ENCODE measurements around the gene PSMG4.

DNA sequence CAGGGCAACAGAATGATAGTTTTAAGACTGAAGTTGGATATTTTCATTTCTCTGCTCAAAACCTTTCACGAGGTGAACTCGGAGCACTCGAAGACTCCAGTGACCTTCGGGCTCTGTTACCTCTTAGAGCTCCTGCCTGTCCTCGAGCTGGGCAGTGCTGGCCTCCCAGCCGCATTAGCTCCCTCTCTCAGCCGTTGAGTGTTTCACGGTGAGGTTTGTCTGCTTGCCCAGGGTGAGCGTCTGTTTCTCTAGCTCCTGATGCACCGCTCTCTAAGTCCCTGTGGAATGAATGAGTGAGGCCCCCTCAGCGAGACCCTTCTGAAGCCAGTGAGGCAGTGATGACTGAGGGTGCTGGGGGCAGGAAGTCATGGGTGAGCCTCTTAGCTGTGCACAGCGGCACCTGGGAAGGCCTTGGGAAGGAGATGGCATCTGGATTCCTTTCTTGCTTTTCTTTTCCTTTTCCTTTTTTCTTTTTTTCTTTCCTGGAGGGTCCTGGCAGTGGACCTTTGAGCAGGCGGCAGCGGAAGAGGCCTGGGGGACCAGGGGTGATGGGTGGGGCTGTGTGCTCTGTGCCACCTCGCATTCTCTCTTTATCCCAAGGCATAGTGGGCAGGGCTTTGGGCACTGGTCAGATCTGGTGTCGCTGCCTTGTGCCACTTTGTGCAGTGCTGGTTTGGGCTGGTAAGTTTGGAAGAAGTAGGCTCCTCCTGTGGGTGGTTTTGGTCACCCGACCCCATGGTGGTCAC, 2.2 kb downstream of the PSMG4 start:
- no peak for TF ChIP-seq POLR2A (IDR thresholded peaks at IDR 0.05; ENCODE audit: control extremely low read depth in 1 of 2, low read depth in 2 of 2, low read length in 2 of 2)
- TF ChIP-seq, protein P1, sequence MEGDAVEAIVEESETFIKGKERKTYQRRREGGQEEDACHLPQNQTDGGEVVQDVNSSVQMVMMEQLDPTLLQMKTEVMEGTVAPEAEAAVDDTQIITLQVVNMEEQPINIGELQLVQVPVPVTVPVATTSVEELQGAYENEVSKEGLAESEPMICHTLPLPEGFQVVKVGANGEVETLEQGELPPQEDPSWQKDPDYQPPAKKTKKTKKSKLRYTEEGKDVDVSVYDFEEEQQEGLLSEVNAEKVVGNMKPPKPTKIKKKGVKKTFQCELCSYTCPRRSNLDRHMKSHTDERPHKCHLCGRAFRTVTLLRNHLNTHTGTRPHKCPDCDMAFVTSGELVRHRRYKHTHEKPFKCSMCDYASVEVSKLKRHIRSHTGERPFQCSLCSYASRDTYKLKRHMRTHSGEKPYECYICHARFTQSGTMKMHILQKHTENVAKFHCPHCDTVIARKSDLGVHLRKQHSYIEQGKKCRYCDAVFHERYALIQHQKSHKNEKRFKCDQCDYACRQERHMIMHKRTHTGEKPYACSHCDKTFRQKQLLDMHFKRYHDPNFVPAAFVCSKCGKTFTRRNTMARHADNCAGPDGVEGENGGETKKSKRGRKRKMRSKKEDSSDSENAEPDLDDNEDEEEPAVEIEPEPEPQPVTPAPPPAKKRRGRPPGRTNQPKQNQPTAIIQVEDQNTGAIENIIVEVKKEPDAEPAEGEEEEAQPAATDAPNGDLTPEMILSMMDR (IDR thresholded peaks at IDR 0.05; ENCODE audit: control extremely low read depth in 1 of 3, insufficient read depth in 1 of 3, low read depth in 1 of 3, low read length in 3 of 3) = no peak
- TF ChIP-seq POLR2AphosphoS5 (IDR thresholded peaks at IDR 0.05; ENCODE audit: low read depth, low read length) = no peak
- no peak for TF ChIP-seq GABPA (IDR thresholded peaks at IDR 0.05; ENCODE audit: borderline replicate concordance, insufficient read depth, low read length)
- no peak for TF ChIP-seq BCL11A (IDR thresholded peaks at IDR 0.05; ENCODE audit: low read depth in 2 of 2, low read length in 2 of 2)
- TF ChIP-seq GTF2F1 (IDR thresholded peaks at IDR 0.05; ENCODE audit: borderline replicate concordance, low read depth, low read length) = no peak
- TF ChIP-seq EP300 (IDR thresholded peaks at IDR 0.05; ENCODE audit: borderline replicate concordance in 1 of 2, low read depth in 2 of 2, low read length in 2 of 2) = no peak
- no peak for TF ChIP-seq CREB1 (IDR thresholded peaks at IDR 0.05)

Measured in H1 (cell line).